Fibroblast of lung (primary cell): ENCODE measurements around the gene AK5. TPM values are rescaled to one million over a fixed set of nuclear protein-coding genes. Genes with fewer than 3 reads are reported as not detected.

Source experiments
- DNase-seq, 2 donors: peaks; one replicate each; pipeline versions ENCODE4 v3.0.0 to v3.0.0-alpha.2; 2010; ENCODE audit warnings: low read depth in 2 of 2
- H2AFZ ChIP-seq: 2 replicates; pipeline ENCODE4 v1.5.1; 2012; ENCODE audit warnings: low read length, control low read depth, inconsistent platforms
- H3K27ac ChIP-seq: 2 replicates; pipeline ENCODE4 v1.5.1; 2011; ENCODE audit warnings: low read length, control low read depth; ENCODE audit not compliant: insufficient read depth
- H3K27me3 ChIP-seq: 2 replicates; pipeline ENCODE4 v1.5.1; 2011; ENCODE audit warnings: mild to moderate bottlenecking, low read length; ENCODE audit not compliant: control insufficient read depth, insufficient read depth
- H3K36me3 ChIP-seq: 2 replicates; pipeline ENCODE4 v1.5.1; 2011; ENCODE audit warnings: low read length; ENCODE audit not compliant: control insufficient read depth, insufficient read depth
- H3K4me1 ChIP-seq: 2 replicates; pipeline ENCODE4 v1.5.1; 2011; ENCODE audit warnings: low read length; ENCODE audit not compliant: control insufficient read depth, insufficient read depth; ENCODE audit errors: extremely low read depth
- H3K4me2 ChIP-seq: 2 replicates; pipeline ENCODE4 v1.5.1; 2011; ENCODE audit warnings: low read length, control low read depth; ENCODE audit not compliant: insufficient read depth; ENCODE audit errors: extremely low read depth
- H3K4me3 ChIP-seq, 4 experiments: fragments of 200-600 bp in 1 of 4; sonication (generic) in 1 of 4; replicated peaks in 1 of 4; 2 replicates each; pipeline ENCODE4 v1.5.1; 2011 to 2016; ENCODE audit warnings: low read length in 4 of 4, low read depth in 3 of 4, mild to moderate bottlenecking in 3 of 4, control low read depth in 2 of 4, inconsistent platforms in 1 of 4, mixed read lengths in 1 of 4; ENCODE audit not compliant: insufficient read depth in 1 of 4; ENCODE audit errors: control extremely low read depth in 1 of 4
- H3K79me2 ChIP-seq: 2 replicates; pipeline ENCODE4 v1.5.1; 2012; ENCODE audit warnings: mild to moderate bottlenecking, low read length, inconsistent platforms; ENCODE audit not compliant: control insufficient read depth, insufficient read depth
- H3K9ac ChIP-seq: 2 replicates; pipeline ENCODE4 v1.5.1; 2011; ENCODE audit warnings: mild to moderate bottlenecking, low read length, control low read depth; ENCODE audit not compliant: insufficient read depth
- H3K9me3 ChIP-seq: 2 replicates; pipeline ENCODE4 v1.5.1; 2012; ENCODE audit warnings: low read depth, low read length; ENCODE audit not compliant: control insufficient read depth, insufficient read depth
- H4K20me1 ChIP-seq: 2 replicates; pipeline ENCODE4 v1.5.1; 2011; ENCODE audit warnings: low read length; ENCODE audit not compliant: control insufficient read depth, insufficient read depth; ENCODE audit errors: extremely low read depth
- CTCF ChIP-seq, 2 donors: IDR thresholded peaks in 1 of 2; conservative IDR thresholded peaks in 1 of 2; 1 replicate in 1 of 2; 2 replicates in 1 of 2; pipeline ENCODE4 v1.5.1; 2011 to 2012; ENCODE audit warnings: low read length in 2 of 2, control low read depth in 1 of 2, inconsistent platforms in 1 of 2, low read depth in 1 of 2, mild to moderate bottlenecking in 1 of 2
- EZH2 ChIP-seq: IDR thresholded peaks from 2 replicates; pipeline ENCODE4 v1.5.1; 2012; ENCODE audit warnings: low read length, control low read depth, mild to moderate bottlenecking; ENCODE audit errors: missing control alignments
- polyA plus RNA-seq, 2 donors: library from polyadenylated mRNA; depleted of rRNA in 1 of 2; stranded (reverse) in 1 of 2; unstranded in 1 of 2; fragments of >200 nt; gene quantifications; 2 replicates each; pipeline ENCODE4 v1.2.1, GENCODE V29; 2011 to 2012; ENCODE audit warnings: missing spikeins in 1 of 2
- total RNA-seq: library from RNA; depleted of rRNA; stranded (reverse); fragments of >200 nt; gene quantifications from 2 replicates; pipeline ENCODE4 v1.2.1, GENCODE V29; 2014

AK5 gene
- total and polyA plus RNA-seq, 2 donors (not counting 1 experiment from before 2014, with no cell fraction given) = 37.9 to 87.7 TPM

GRCh38 chr1:77465922-77466321, 184.1 kb downstream of the AK5 start:
- Histone ChIP-seq H3K9ac (no peak overlapping the region), H3K27ac (no peak overlapping the region), H4K20me1 (no peaks in the 10 kb centered on the region), H3K4me1 (peaks cover 2% of the 10 kb centered on the region), H3K9me3 (no peaks in the 10 kb centered on the region), H3K4me2 (no peak overlapping the region), H3K4me3 (no peak overlapping the region), H3K27me3 (no peaks in the 10 kb centered on the region), H2AFZ (no peak overlapping the region), H3K36me3 (no peaks in the 10 kb centered on the region), H3K79me2 (no peaks in the 10 kb centered on the region)
- TF ChIP-seq EZH2 = no peak
- no peak for TF ChIP-seq CTCF (conservative IDR thresholded peaks at IDR 0.05 in 1 of 2, IDR thresholded peaks at IDR 0.05 in 1 of 2; ENCODE audit: low read depth in 1 of 2, low read length in 2 of 2)
- no peak for DNase-seq

GRCh38 chr1:77467021-77467595, 185.3 kb downstream of the AK5 start:
- no peak overlapping the region for H2AFZ ChIP-seq
- H3K36me3 ChIP-seq = no peaks in the 10 kb centered on the region
- H4K20me1 ChIP-seq = no peaks in the 10 kb centered on the region
- no peak overlapping the region for H3K9ac ChIP-seq
- H3K4me1 ChIP-seq = peaks cover 2% of the 10 kb centered on the region
- no peaks in the 10 kb centered on the region for H3K27me3 ChIP-seq
- H3K9me3 ChIP-seq = no peaks in the 10 kb centered on the region
- no peak overlapping the region for H3K4me2 ChIP-seq
- DNase-seq = no peak
- H3K4me3 ChIP-seq = no peak overlapping the region
- no peaks in the 10 kb centered on the region for H3K79me2 ChIP-seq
- TF ChIP-seq EZH2 (no peak), CTCF (conservative IDR thresholded peaks at IDR 0.05 in 1 of 2, IDR thresholded peaks at IDR 0.05 in 1 of 2; ENCODE audit: low read depth in 1 of 2, low read length in 2 of 2) (no peak)
- no peak overlapping the region for H3K27ac ChIP-seq

GRCh38 chr1:77467741-77468140, 185.9 kb downstream of the AK5 start:
- peak in 1 of 2 donors; percentile 14 for DNase-seq
- Histone ChIP-seq H3K9me3 (no peaks in the 10 kb centered on the region), H2AFZ (no peak overlapping the region)

More at GRCh38 chr1:77467741-77468140, 185.9 kb downstream of the AK5 start:
- Histone ChIP-seq H3K36me3 (no peaks in the 10 kb centered on the region), H3K9ac (no peak overlapping the region), H3K27ac (no peak overlapping the region), H3K27me3 (no peaks in the 10 kb centered on the region), H3K4me3 (no peak overlapping the region), H3K4me1 (peaks cover 2% of the 10 kb centered on the region), H4K20me1 (no peaks in the 10 kb centered on the region), H3K79me2 (no peaks in the 10 kb centered on the region), H3K4me2 (no peak overlapping the region)
- TF ChIP-seq CTCF (conservative IDR thresholded peaks at IDR 0.05 in 1 of 2, IDR thresholded peaks at IDR 0.05 in 1 of 2; ENCODE audit: low read depth in 1 of 2, low read length in 2 of 2) (no peak), EZH2 (no peak)
